Lung (tissue), 12 donors: ENCODE data around the gene ATP8B1. TPM values are rescaled to one million over a fixed set of nuclear protein-coding genes. Genes with fewer than 3 reads are reported as not detected.

Experiments
- ATAC-seq: fragments of 200-7000 bp; cut with Tn5 transposase; one replicate; pipeline ENCODE4 v1.9.1; 2020; ENCODE audit warnings: moderate number of reproducible peaks; ENCODE audit not compliant: insufficient read depth, low FRiP score
- DNase-seq, 3 donors: peaks; one replicate each; pipeline ENCODE4 v3.0.0-alpha.2; 2013 to 2017
- H3K27ac ChIP-seq, 2 donors: one replicate each; pipeline ENCODE4 v1.5.1; 2013; ENCODE audit warnings: mild to moderate bottlenecking in 2 of 2, moderate library complexity in 2 of 2, control low read depth in 1 of 2, inconsistent platforms in 1 of 2, low read depth in 1 of 2, low read length in 1 of 2
- H3K27me3 ChIP-seq, 3 donors: one replicate each; pipeline ENCODE4 v1.5.1; 2013; ENCODE audit warnings: low read length in 2 of 3; ENCODE audit not compliant: control insufficient read depth in 3 of 3, insufficient read depth in 3 of 3
- H3K36me3 ChIP-seq, 4 donors: one replicate each; pipeline ENCODE4 v1.5.1; 2013; ENCODE audit warnings: low read length in 4 of 4, mild to moderate bottlenecking in 1 of 4, moderate library complexity in 1 of 4; ENCODE audit not compliant: control insufficient read depth in 4 of 4, insufficient read depth in 4 of 4
- H3K4me1 ChIP-seq, 5 donors: one replicate each; pipeline ENCODE4 v1.5.1; 2013; ENCODE audit warnings: low read length in 5 of 5, mild to moderate bottlenecking in 2 of 5, moderate library complexity in 1 of 5; ENCODE audit not compliant: control insufficient read depth in 5 of 5, insufficient read depth in 5 of 5
- H3K4me3 ChIP-seq: one replicate; pipeline ENCODE4 v1.5.1; 2013; ENCODE audit warnings: mild to moderate bottlenecking, control low read depth, moderate library complexity
- H3K9ac ChIP-seq, 2 donors: one replicate each; pipeline ENCODE4 v1.5.1; 2013; ENCODE audit warnings: low read length in 2 of 2, control low read depth in 1 of 2; ENCODE audit not compliant: insufficient read depth in 1 of 2
- H3K9me3 ChIP-seq, 4 donors: one replicate each; pipeline ENCODE4 v1.5.1; 2013; ENCODE audit warnings: low read length in 3 of 4, mild to moderate bottlenecking in 1 of 4, moderate library complexity in 1 of 4; ENCODE audit not compliant: control insufficient read depth in 4 of 4, insufficient read depth in 3 of 4
- CTCF ChIP-seq: IDR thresholded peaks from 2 replicates; pipeline ENCODE4 v1.5.1; 2012; ENCODE audit warnings: mild to moderate bottlenecking; ENCODE audit errors: control extremely low read depth, extremely low read depth
- WGBS, 2 donors: extraction: QIAGEN DNeasy Blood & Tissue Kit; methylation state at CpG; one replicate each; pipeline ENCODE4 v1.1.7; 2013; 5-methylcytosine and 5-hydroxymethylcytosine counted together
- polyA plus RNA-seq, 2 donors: library from polyadenylated mRNA; stranded (reverse); fragments of 200-250 nt; gene quantifications; one replicate each; pipeline ENCODE4 v1.2.1, GENCODE V29; 2013
- total RNA-seq, 2 donors: library from RNA; depleted of rRNA in 1 of 2; stranded (reverse); fragments of >200 nt in 1 of 2; gene quantifications; one replicate each; pipeline ENCODE4 v1.2.1, GENCODE V29; 2014 to 2021
- donor health status: control.
- donor health status: control.
- donor health status: Bipolar disorder and iron deficiency.
- donor health status: healthy.
- donor health status: DM: yes; HTN: yes; CAD: no.

The ATP8B1 gene
- total and polyA plus RNA-seq, 4 donors = 7.3 to 42.0 (median 18.2) TPM

GRCh38 chr18:57670046-57670445, 133.1 kb downstream of the ATP8B1 start:
- WGBS, 2 donors = 80 to 92% methylated on average over 5 of the region's 5 CpGs
- Histone ChIP-seq H3K4me1 (peaks cover 0 to 7% (median 3%) of the 10 kb centered on the region in 5 donors), H3K9me3 (peaks cover 0 to 4% (median 0%) of the 10 kb centered on the region in 4 donors), H3K4me3 (no peak overlapping the region), H3K27me3 (no peaks in the 10 kb centered on the region), H3K36me3 (peaks cover 0 to 7% (median 4%) of the 10 kb centered on the region in 4 donors), H3K27ac (no peak overlapping the region), H3K9ac (no peak overlapping the region)
- ATAC-seq (no peak), DNase-seq (no peak)
- no peak for TF ChIP-seq CTCF

GRCh38 chr18:57668021-57668420, 135.1 kb downstream of the ATP8B1 start:
- H3K27me3 ChIP-seq = no peaks in the 10 kb centered on the region
- H3K27ac ChIP-seq = no peak overlapping the region
- 67 to 73% methylated on average over 4 of the region's 4 CpGs for WGBS, 2 donors
- peaks cover 0 to 8% (median 3%) of the 10 kb centered on the region in 4 donors for H3K36me3 ChIP-seq
- H3K9ac ChIP-seq = no peak overlapping the region
- peaks cover 0 to under 1% (median 0%) of the 10 kb centered on the region in 4 donors for H3K9me3 ChIP-seq
- H3K4me1 ChIP-seq = peaks cover 0 to 9% (median 3%) of the 10 kb centered on the region in 5 donors
- no peak for ATAC-seq
- no peak overlapping the region for H3K4me3 ChIP-seq
- TF ChIP-seq CTCF = no peak
- peak in 1 of 3 donors; percentile 22 for DNase-seq

GRCh38 chr18:57666818-57667497, 136.2 kb downstream of the ATP8B1 start:
- peak; percentile 76 for ATAC-seq
- H3K9ac ChIP-seq = no peak overlapping the region
- peak in 2 of 3 donors; percentile 10 to 68 for DNase-seq
- 44 to 73% methylated on average over 6 of the region's 6 CpGs for WGBS, 2 donors
- H3K4me1 ChIP-seq = peaks cover 0 to 7% (median 3%) of the 10 kb centered on the region in 5 donors
- peaks cover 0 to 9% (median 4%) of the 10 kb centered on the region in 4 donors for H3K36me3 ChIP-seq
- H3K27ac ChIP-seq = no peak overlapping the region
- no peaks in the 10 kb centered on the region for H3K27me3 ChIP-seq
- TF ChIP-seq CTCF = no peak
- H3K9me3 ChIP-seq = no peaks in the 10 kb centered on the region
- H3K4me3 ChIP-seq = no peak overlapping the region
